WTC11 (cell line): ENCODE measurements around the gene STRAP. TPM values are rescaled to one million over a fixed set of nuclear protein-coding genes. Genes with fewer than 3 reads are reported as not detected.
A peak's percentile ranks its signal among the peaks of the same experiment; 100 is the strongest.

Experiments used
- ATAC-seq: fragments of 200-7000 bp; cut with Tn5 transposase; 2 replicates; pipeline ENCODE4 v1.10.0; 2021; ENCODE audit warnings: mild to moderate bottlenecking, moderate library complexity
- CTCF ChIA-PET: fragments of 300-600 bp; sonication (Branson Sonifier 250); formaldehyde crosslinking; loops from one replicate; lab custom pipeline; 2021; ENCODE audit warnings: antibody characterized with exemption; lab: Charles Lee
- POLR2A ChIA-PET: fragments of 350-600 bp; sonication (Branson Sonifier 250); formaldehyde crosslinking; loops from one replicate; lab custom pipeline; 2021; ENCODE audit warnings: antibody characterized with exemption; lab: Charles Lee
- DNase-seq: peaks from one replicate; pipeline ENCODE4 v3.0.0; 2021; ENCODE audit warnings: low spot score
- H3K27ac Mint-ChIP-seq: 2 replicates; pipeline ENCODE4 v1.8.0; 2021; ENCODE audit warnings: mixed read lengths
- H3K27me3 Mint-ChIP-seq: 2 replicates; pipeline ENCODE4 v1.8.0; 2021; ENCODE audit warnings: low read depth, mild to moderate bottlenecking, moderate library complexity, mixed read lengths
- H3K36me3 Mint-ChIP-seq: 2 replicates; pipeline ENCODE4 v1.8.0; 2021; ENCODE audit warnings: mixed read lengths
- H3K4me1 Mint-ChIP-seq: 2 replicates; pipeline ENCODE4 v1.8.0; 2022; ENCODE audit warnings: mixed read lengths
- H3K4me3 Mint-ChIP-seq: 2 replicates; pipeline ENCODE4 v1.8.0; 2021; ENCODE audit warnings: mild to moderate bottlenecking, moderate library complexity, mixed read lengths
- H3K9me3 Mint-ChIP-seq: 2 replicates; pipeline ENCODE4 v1.8.0; 2021; ENCODE audit warnings: mixed read lengths
- CBFB ChIP-seq: sonication (generic); formaldehyde crosslinking; IDR thresholded peaks from 2 replicates; pipeline ENCODE4 v1.8.1; 2022; ENCODE audit warnings: mild to moderate bottlenecking, low read depth, missing genetic modification reagents
- CREB1 ChIP-seq: sonication (generic); formaldehyde crosslinking; IDR thresholded peaks from 2 replicates; pipeline ENCODE4 v1.8.0; 2023; ENCODE audit warnings: mild to moderate bottlenecking, missing genetic modification reagents
- ESRRA ChIP-seq: sonication (generic); formaldehyde crosslinking; IDR thresholded peaks from 2 replicates; pipeline ENCODE4 v1.8.1; 2022; ENCODE audit warnings: mild to moderate bottlenecking, missing genetic modification reagents, borderline replicate concordance
- FOXP1 ChIP-seq: sonication (generic); formaldehyde crosslinking; IDR thresholded peaks from 2 replicates; pipeline ENCODE4 v1.8.0; 2022; ENCODE audit warnings: missing genetic modification reagents, mild to moderate bottlenecking, moderate library complexity, borderline replicate concordance
- HMGA2 ChIP-seq: fragments of 250-450 bp; sonication (Bioruptor Pico); IDR thresholded peaks from 2 replicates; pipeline ENCODE4 v1.4.0; 2021; ENCODE audit warnings: mild to moderate bottlenecking, moderate library complexity
- MXD4 ChIP-seq: fragments of 250-450 bp; sonication (Bioruptor Pico); IDR thresholded peaks from 2 replicates; pipeline ENCODE4 v1.8.0; 2021; ENCODE audit warnings: mild to moderate bottlenecking, moderate library complexity, borderline replicate concordance
- SMAD4 ChIP-seq: sonication (generic); formaldehyde crosslinking; IDR thresholded peaks from 2 replicates; pipeline ENCODE4 v1.8.0; 2022; ENCODE audit warnings: mild to moderate bottlenecking, missing genetic modification reagents
- SOX15 ChIP-seq: fragments of 250-450 bp; sonication (Bioruptor Pico); IDR thresholded peaks from 2 replicates; pipeline ENCODE4 v1.9.0; 2021; ENCODE audit warnings: mild to moderate bottlenecking
- TP53 ChIP-seq: sonication (generic); formaldehyde crosslinking; IDR thresholded peaks from 2 replicates; pipeline ENCODE4 v1.8.1; 2023; ENCODE audit warnings: mild to moderate bottlenecking, missing genetic modification reagents
- ZNF396 ChIP-seq: fragments of 250-450 bp; sonication (Bioruptor Pico); IDR thresholded peaks from 2 replicates; pipeline ENCODE4 v1.8.0; 2021; ENCODE audit warnings: mild to moderate bottlenecking, moderate library complexity, borderline replicate concordance
- ZNF416 ChIP-seq: fragments of 250-450 bp; sonication (Bioruptor Pico); IDR thresholded peaks from 2 replicates; pipeline ENCODE4 v1.9.0; 2021; ENCODE audit warnings: mild to moderate bottlenecking, inconsistent platforms
- ZNF423 ChIP-seq: fragments of 250-450 bp; sonication (Bioruptor Pico); IDR thresholded peaks from 2 replicates; pipeline ENCODE4 v2.1.2; 2022; ENCODE audit warnings: mild to moderate bottlenecking, moderate library complexity
- total RNA-seq: library from RNA; stranded (reverse); gene quantifications from 3 replicates; pipeline ENCODE4 v1.2.3, GENCODE V29; 2021
- TF ChIP-seq, protein P1 (sequence below): sonication (generic); formaldehyde crosslinking; IDR thresholded peaks from 2 replicates; pipeline ENCODE4 v1.8.1; 2022; ENCODE audit warnings: low read depth, mild to moderate bottlenecking, moderate library complexity, missing genetic modification reagents, borderline replicate concordance
- TF ChIP-seq, protein P2 (sequence below): sonication (generic); formaldehyde crosslinking; IDR thresholded peaks from 2 replicates; pipeline ENCODE4 v1.8.1; 2023; ENCODE audit warnings: mild to moderate bottlenecking, missing genetic modification reagents, borderline replicate concordance
- TF ChIP-seq, protein P3 (sequence below): fragments of 250-450 bp; sonication (Bioruptor Pico); conservative IDR thresholded peaks from 2 replicates; pipeline ENCODE4 v1.9.0; 2021; ENCODE audit warnings: mild to moderate bottlenecking
- TF ChIP-seq, protein P4 (sequence below): sonication (generic); formaldehyde crosslinking; IDR thresholded peaks from 2 replicates; pipeline ENCODE4 v1.8.0; 2022; ENCODE audit warnings: mild to moderate bottlenecking, missing genetic modification reagents

STRAP gene
- total RNA-seq, 1 experiment from 2014 or later, result 221 TPM

DNA sequence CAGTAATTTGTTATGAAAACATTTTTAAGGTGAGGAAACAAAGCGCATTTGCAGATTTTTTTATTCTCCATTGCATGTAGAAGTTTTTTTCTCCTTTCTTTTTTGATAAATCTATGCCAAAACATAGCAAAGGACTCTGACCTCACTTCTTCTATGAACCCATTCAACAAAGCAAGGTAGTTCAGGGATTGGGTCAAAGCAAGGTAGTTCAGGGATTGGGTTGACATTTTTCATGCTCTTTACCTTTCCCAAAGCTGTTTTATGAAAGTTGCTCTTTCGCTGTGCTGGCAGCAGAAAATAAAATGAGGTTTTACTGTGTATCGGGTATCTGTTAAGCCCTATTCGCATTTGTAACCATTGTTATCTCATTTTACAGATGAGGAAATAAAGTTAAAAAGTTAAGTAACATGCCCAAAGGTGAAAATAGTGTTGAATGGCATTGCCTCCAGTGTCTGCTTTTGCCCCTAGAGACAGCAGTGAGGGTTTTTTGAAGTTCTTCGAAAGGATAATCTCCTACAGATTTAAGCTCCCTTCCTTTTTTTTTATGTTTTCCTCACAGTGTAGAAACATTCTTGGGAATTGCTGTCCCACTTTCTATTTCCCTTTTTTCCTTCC is 10.6 kb downstream of the STRAP start:
- DNase-seq, result no peak
- Mint-ChIP-seq H3K36me3 (peaks cover 38% of the 10 kb centered on the region), H3K9me3 (no peaks in the 10 kb centered on the region), H3K4me3 (no peak overlapping the region), H3K4me1 (no peaks in the 10 kb centered on the region), H3K27ac (no peak overlapping the region), H3K27me3 (no peaks in the 10 kb centered on the region)
- ATAC-seq, result no peak
- POLR2A ChIA-PET, result no interaction called here
- CTCF ChIA-PET, result no interaction called here
- no peak for TF ChIP-seq TP53 (CRISPR knock-in tag)
- no peak for TF ChIP-seq CBFB
- TF ChIP-seq FOXP1 (CRISPR knock-in tag), result no peak
- no peak for TF ChIP-seq MXD4
- no peak for TF ChIP-seq ZNF423 (CRISPR knock-in tag)
- no peak for TF ChIP-seq SOX15
- TF ChIP-seq, protein P1, sequence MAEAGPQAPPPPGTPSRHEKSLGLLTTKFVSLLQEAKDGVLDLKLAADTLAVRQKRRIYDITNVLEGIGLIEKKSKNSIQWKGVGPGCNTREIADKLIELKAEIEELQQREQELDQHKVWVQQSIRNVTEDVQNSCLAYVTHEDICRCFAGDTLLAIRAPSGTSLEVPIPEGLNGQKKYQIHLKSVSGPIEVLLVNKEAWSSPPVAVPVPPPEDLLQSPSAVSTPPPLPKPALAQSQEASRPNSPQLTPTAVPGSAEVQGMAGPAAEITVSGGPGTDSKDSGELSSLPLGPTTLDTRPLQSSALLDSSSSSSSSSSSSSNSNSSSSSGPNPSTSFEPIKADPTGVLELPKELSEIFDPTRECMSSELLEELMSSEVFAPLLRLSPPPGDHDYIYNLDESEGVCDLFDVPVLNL (CRISPR knock-in tag), result no peak
- TF ChIP-seq CREB1, result no peak
- no peak for TF ChIP-seq ESRRA
- TF ChIP-seq, protein P2, sequence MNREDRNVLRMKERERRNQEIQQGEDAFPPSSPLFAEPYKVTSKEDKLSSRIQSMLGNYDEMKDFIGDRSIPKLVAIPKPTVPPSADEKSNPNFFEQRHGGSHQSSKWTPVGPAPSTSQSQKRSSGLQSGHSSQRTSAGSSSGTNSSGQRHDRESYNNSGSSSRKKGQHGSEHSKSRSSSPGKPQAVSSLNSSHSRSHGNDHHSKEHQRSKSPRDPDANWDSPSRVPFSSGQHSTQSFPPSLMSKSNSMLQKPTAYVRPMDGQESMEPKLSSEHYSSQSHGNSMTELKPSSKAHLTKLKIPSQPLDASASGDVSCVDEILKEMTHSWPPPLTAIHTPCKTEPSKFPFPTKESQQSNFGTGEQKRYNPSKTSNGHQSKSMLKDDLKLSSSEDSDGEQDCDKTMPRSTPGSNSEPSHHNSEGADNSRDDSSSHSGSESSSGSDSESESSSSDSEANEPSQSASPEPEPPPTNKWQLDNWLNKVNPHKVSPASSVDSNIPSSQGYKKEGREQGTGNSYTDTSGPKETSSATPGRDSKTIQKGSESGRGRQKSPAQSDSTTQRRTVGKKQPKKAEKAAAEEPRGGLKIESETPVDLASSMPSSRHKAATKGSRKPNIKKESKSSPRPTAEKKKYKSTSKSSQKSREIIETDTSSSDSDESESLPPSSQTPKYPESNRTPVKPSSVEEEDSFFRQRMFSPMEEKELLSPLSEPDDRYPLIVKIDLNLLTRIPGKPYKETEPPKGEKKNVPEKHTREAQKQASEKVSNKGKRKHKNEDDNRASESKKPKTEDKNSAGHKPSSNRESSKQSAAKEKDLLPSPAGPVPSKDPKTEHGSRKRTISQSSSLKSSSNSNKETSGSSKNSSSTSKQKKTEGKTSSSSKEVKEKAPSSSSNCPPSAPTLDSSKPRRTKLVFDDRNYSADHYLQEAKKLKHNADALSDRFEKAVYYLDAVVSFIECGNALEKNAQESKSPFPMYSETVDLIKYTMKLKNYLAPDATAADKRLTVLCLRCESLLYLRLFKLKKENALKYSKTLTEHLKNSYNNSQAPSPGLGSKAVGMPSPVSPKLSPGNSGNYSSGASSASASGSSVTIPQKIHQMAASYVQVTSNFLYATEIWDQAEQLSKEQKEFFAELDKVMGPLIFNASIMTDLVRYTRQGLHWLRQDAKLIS, result no peak
- TF ChIP-seq, protein P3, sequence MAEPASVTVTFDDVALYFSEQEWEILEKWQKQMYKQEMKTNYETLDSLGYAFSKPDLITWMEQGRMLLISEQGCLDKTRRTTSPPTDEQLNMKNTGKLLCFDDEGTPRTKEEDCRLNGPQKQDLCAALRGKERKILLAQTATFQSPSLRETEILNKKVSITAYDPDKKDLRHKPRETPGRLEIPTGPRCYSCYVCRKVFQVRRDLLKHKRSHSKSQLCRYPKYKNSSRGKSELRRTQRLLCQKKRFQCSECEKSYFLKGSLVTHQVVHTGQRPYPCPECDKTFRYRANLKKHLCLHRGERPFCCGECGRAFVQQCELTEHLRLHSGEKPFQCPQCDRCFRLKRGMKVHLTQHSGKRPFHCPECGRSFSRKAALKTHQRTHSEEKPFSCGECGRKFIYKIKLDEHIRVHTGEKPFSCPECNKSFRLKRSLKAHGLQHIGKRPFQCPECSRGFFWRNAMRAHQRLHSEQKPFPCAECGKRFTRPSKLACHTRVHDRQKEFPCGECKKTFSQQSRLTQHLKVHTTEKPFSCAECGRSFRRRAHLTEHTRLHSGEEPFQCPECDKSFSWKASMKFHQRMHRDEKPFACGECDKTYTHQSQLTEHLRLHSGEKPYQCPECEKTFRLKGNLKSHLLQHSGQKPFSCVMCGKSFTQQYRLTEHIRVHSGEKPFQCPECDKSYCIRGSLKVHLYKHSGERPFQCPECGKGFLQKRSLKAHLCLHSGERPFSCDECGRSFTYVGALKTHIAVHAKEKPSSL (CRISPR knock-in tag), result no peak
- TF ChIP-seq, protein P4, sequence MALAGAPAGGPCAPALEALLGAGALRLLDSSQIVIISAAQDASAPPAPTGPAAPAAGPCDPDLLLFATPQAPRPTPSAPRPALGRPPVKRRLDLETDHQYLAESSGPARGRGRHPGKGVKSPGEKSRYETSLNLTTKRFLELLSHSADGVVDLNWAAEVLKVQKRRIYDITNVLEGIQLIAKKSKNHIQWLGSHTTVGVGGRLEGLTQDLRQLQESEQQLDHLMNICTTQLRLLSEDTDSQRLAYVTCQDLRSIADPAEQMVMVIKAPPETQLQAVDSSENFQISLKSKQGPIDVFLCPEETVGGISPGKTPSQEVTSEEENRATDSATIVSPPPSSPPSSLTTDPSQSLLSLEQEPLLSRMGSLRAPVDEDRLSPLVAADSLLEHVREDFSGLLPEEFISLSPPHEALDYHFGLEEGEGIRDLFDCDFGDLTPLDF (CRISPR knock-in tag), result no peak
- no peak for TF ChIP-seq HMGA2 (CRISPR knock-in tag)
- no peak for TF ChIP-seq SMAD4 (CRISPR knock-in tag)
- no peak for TF ChIP-seq ZNF416 (CRISPR knock-in tag)
- no peak for TF ChIP-seq ZNF396 (CRISPR knock-in tag)

DNA sequence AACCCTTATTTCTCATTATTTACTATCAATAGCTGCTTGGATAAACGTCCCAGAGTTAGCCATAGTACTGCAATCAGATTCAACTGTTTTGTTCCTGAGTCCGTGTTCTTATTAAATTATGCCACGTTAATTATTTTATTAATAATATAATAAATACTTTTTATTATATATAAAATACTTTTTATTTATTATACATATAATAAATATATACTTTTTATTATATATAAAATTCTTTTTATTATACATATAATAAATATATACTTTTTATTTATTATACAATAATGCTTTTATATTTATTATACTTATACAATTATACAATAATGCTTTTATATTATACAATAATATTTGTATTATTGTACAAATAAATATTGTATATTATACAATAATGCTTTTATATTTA is 11.1 kb downstream of the STRAP start:
- no peak for DNase-seq
- no peak for ATAC-seq
- Mint-ChIP-seq H3K27me3 (no peaks in the 10 kb centered on the region), H3K9me3 (no peaks in the 10 kb centered on the region), H3K27ac (no peak overlapping the region), H3K36me3 (peaks cover 41% of the 10 kb centered on the region), H3K4me1 (no peaks in the 10 kb centered on the region), H3K4me3 (no peak overlapping the region)
- TF ChIP-seq CBFB, result no peak
- peak; percentile 94; the same call in 1 of the 2 replicates for TF ChIP-seq HMGA2 (CRISPR knock-in tag)
- ChIA-PET CTCF (no interaction called here), POLR2A (no interaction called here)
